Pons (tissue), 1 donor: ENCODE data around the gene SYTL3.
"Not testable (repeated sequence)": the region's sequence is repeated elsewhere in the genome, so short reads cannot be mapped to it uniquely, and the experiment has no call there.

Source experiments
- DNase-seq: peaks from one replicate; pipeline ENCODE4 v3.0.0-alpha.2; 2016; ENCODE audit warnings: low spot score

Gene SYTL3

DNA sequence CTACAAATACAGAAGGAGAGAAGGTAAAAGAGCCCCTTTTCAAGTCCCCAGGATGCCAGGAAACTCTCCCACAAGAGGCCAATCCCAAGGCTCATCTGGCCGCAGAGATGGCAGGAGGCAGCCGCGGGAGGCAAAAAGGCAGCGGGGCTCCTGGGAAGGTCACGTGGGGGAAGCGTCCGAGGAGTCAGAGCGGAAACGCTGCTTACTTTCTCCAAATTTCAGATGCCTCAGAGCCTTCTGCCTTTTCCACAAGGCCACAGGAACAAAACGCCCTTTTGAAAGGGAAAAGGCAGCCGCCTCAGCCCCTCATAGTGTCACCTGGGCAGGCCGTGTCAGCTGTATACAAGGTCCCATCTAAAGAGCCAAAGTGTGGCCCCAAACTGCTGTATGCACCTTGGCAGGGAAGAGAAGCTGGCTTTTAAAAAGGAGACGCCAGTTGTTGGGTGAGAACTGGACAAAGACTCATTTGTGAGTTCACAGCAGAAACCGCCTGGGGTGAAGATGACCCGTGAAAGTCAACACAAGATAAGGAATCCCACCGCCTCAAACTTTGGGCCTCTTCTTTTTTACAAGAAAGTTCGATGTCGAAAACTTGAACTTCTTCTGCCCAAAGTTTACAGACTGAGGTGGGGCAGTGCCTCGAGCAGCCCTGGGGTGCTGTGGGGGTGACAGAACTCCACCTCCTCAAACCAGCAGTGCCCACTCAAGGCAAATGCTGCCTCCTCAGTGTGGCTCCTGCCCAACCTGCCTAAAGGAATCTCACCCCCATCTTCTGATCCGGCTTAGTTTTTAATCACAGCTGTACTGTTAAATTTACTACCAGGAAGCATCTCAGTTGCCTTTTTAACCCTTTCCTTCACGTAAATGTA lies 124.0 kb downstream of the SYTL3 start:
- no peak for DNase-seq

GRCh38 chr6:158774717-158775449 lies 125.0 kb downstream of the SYTL3 start:
- DNase-seq: no peak

- no peak for DNase-seq
Measured at GRCh38 chr6:158775832-158776231, 126.0 kb downstream of the SYTL3 start.

GRCh38 chr6:158776737-158777136 lies 126.9 kb downstream of the SYTL3 start:
- no peak for DNase-seq

- DNase-seq: no peak
Measured at GRCh38 chr6:158777510-158777909, 127.7 kb downstream of the SYTL3 start.

GRCh38 chr6:158778005-158778527 lies 128.2 kb downstream of the SYTL3 start:
- no peak for DNase-seq

GRCh38 chr6:158780246-158780884 lies 130.5 kb downstream of the SYTL3 start:
- DNase-seq: no peak

DNA sequence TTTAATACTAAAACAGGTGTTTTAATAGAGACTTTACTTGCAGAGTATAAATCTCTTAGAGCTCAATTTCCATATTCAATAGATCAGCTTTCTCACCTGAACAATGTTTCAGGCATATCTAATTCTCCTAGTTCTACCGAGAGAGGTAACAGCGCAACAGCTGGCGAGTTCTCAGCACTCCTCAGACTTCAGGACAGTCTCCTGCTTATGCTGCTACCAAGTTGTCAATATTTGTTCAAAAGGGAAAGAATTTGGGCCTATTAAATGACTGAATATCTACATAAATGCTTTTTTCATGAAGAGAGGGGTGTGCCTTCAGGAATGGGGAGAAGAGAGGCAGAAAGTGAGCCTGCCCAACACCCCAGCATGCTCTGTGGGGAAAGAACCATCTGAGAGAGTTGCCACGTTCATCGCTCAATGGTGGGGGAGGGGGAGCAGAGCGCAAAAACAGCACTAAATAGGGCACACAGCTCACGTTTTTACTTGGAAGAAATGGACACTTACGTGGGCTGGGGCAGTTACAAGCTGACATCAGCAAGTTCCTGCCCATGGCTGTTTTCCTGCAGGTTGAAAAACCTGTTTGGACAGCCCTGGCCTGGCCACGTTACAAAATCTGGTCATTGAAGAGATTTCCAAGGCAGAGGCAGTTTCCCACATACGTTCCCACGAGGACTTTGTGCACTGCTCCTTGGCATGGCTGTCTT lies 131.3 kb downstream of the SYTL3 start:
- DNase-seq: no peak

DNA sequence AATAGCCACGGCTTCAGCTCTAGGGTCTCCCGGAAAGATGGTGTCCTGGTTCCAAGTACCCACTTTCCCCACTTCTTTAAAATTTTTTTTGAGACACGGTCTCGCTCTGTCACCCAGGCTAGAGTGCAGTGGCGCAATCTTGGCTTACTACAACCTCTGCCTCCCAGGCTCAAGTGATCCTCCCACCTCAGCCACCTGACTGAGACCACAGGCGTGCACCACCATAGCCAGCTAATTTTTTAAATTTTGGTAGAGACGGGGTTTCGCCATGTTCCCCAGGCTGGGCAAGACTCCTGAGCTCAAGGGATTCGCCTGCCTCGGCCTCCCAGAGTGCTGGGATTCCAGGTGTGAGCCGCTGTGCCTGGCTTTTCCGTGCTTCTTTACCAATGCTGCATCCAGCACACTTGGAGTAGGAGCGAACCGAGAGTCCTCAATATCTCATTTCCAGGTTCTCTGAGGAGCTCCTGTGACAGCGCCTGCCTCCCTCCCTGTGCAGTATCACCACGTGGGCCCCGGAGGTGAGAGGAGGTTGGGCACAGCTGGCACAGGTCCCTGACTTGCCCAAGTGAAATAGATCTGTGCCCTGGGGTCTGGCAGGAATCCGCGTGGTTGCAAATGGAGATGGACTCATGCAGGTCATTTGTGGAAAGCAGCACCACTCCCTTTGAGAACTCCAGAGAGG lies 132.0 kb downstream of the SYTL3 start:
- DNase-seq: no peak

DNA sequence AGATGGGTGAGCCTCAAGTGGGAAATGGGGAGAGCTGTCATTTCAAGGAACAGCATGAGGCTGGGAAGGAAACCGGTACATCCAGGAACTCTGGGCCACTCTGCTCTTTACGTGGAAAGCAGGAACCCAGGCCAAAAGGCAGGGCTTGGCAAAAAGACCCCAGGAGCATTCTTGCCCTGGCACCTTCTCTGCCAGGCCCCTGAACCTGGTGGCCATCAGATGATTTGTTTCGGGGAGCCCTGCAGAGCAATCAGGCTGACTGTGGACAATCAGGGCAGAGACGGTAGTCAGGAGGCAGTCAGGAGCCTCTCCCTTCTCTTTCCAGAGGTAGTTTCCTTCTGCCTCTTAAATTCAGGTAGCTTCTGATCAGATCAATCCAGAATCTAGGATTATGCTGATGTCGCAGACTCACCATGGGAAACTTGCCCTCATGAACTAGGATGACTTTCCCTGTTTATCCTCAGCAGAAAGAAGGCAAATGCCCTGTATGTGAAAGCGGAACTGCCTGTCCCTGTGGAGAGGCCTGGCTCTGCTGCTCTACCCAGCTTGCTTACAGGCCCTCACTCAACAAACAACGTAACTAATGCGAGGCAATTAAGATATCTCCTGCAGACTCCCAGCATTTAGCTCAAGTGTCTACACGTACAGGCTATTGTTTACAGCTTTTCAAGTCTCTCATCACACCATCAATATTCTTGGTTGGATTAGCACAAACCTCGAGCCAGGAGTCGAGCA lies 132.7 kb downstream of the SYTL3 start:
- no peak for DNase-seq

DNA sequence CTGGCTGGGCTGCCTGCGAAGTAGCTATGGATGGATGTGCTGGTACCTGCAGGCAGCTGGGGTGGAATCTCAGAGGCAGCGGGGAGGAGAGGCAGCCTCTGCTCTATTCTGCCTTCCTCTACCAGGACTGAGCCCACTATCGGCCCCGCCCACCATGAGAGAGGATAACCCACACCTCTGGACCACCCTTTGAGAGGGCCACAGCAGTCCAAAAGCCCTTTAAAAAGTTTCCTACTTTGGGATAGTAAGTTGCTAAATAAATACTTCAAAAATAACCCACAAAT lies 133.3 kb downstream of the SYTL3 start:
- DNase-seq: no peak

GRCh38 chr6:158783851-158784250 lies 134.0 kb downstream of the SYTL3 start:
- DNase-seq: no peak

DNA sequence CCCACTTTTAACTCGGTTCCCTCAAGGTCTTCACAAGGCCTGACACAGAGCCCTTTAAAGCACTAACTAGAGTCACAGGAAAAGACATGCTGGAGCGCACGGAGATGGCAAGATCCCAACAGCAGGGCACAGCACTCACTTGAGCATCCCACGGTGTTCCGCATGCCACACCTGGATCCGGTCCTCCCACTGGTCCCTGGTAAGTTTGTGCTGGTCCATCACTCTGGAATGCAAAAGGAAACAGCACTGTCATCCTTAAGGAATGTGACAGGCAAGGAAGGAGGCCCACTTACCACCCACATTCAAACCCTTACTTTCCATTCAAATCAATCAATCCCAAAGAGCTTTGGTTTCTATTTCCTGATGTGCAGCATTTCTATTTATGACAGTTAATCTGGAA lies 134.7 kb downstream of the SYTL3 start:
- no peak for DNase-seq

- no peak for DNase-seq
Measured at GRCh38 chr6:158785036-158785435, 135.2 kb downstream of the SYTL3 start.

GRCh38 chr6:158786645-158787304 lies 136.9 kb downstream of the SYTL3 start:
- no peak for DNase-seq

- no peak for DNase-seq
Measured at GRCh38 chr6:158787395-158787794, 137.5 kb downstream of the SYTL3 start.

DNA sequence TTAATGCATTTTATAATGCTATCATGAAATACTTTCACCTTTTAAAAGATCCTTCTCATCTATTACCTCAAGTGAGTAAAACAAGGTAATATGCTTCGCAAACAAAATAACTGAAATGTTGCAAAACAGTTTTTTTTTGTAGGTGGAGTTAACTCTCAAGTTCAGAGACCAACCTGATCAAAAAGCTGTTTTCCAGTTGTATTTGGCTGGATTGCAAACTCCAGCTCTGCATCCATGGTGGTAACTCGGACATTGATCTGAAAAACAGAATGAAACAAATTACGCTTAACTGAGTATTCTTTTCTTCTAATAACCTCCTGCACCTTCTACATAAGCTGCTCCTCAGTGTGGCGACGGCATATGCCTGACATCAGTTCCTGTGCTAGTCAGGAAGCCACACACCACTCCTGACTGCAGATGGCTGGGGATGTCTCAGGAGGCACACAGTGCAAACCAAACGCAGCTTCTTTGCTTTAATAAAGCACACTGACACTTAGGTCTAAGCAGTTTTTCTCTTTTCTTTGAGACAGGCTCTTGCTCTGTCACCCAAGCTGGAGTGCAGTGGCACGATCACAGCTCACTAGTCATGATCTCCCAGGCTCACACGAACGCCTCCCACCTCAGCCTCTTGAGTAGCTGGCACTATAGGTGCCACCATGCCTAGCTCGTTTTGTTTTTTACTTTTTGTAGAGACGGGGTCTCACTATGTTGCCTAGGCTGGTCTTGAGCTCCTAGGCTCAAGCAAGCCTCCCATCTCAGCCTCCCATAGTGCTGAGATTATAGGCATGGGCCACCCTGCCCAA lies 139.5 kb downstream of the SYTL3 start:
- DNase-seq: no peak

DNA sequence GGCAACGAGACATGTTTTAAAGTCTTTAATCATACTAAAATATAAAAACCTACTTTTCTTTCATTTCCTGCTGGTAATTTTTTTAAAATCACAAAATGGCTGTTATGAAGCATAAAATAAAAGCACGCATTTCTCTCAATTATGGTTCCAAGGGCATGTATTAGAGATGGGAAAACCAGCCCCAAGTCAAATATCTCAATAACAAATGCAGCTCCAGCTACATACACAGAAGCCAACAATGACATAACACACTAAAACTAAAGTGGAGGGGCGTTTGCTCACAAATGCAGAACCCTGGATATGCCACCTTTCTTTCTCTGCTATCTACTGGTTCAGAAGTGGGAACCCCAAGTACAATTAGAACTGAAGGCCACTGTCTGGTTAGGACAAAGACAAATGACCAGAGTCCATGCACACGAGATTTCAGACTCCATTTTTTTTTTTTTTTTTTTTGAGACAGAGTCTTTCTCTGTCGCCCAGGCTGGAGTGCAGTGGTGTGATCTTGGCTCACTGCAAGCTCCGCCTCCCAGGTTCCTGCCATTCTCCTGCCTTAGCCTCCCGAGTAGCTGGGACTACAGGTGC lies 141.5 kb downstream of the SYTL3 start:
- DNase-seq: no peak

DNA sequence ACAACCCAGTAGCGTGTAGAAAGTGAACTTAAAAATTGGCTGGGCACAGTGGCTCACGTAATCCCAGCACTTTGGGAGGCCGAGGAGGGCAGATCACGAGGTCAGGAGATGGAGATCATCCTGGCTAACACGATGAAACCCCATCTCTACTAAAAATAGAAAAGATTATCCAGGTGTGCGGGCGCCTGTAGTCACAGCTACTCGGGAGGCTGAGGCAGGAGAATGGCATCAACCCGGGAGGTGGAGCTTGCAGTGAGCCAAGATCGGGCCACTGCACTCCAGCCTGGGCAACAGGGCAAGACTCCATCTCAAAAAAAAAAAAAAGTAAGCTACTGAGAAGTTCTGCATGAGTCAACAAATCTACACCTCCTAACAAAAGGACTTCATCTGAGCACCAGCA lies 142.7 kb downstream of the SYTL3 start:
- not testable (repeated sequence) for DNase-seq
